IPS-18c (cell line): ENCODE measurements around the gene RNF157.
A peak's percentile ranks its signal among the peaks of the same experiment; 100 is the strongest.
"Not testable (repeated sequence)": the region's sequence is repeated elsewhere in the genome, so short reads cannot be mapped to it uniquely, and the experiment has no call there.

Experiments used
- H3K4me3 ChIP-seq: 2 replicates; pipeline ENCODE4 v1.7.0; 2013; ENCODE audit warnings: low read depth, mild to moderate bottlenecking, low read length, moderate library complexity; ENCODE audit not compliant: insufficient read depth
- H3K9me3 ChIP-seq: one replicate; pipeline ENCODE4 v1.6.1; 2013; ENCODE audit warnings: mild to moderate bottlenecking, low read length, moderate library complexity; ENCODE audit not compliant: control insufficient read depth, insufficient read depth

The RNF157 gene

GRCh38 chr17:76243826-76244679, 3.8 kb upstream of the RNF157 start:
- H3K9me3 ChIP-seq, result no peaks in the 10 kb centered on the region
- no peak overlapping the region for H3K4me3 ChIP-seq

GRCh38 chr17:76241691-76242255, 1.5 kb upstream of the RNF157 start:
- H3K4me3 ChIP-seq, result no peak overlapping the region

GRCh38 chr17:76241204-76241538, 878 bp upstream of the RNF157 start:
- Histone ChIP-seq H3K9me3 (no peaks in the 10 kb centered on the region), H3K4me3 (peak overlapping the region; percentile 63)

More at GRCh38 chr17:76241691-76242255, 1.5 kb upstream of the RNF157 start:
- H3K9me3 ChIP-seq, result no peaks in the 10 kb centered on the region

- H3K9me3 ChIP-seq, result no peaks in the 10 kb centered on the region
- peak overlapping the region; percentile 53 for H3K4me3 ChIP-seq
Observed at GRCh38 chr17:76239538-76240274, 587 bp downstream of the RNF157 start.

- H3K4me3 ChIP-seq, result no peak overlapping the region
Observed at GRCh38 chr17:76238847-76239537, 1.3 kb downstream of the RNF157 start.

GRCh38 chr17:76237859-76238313, 2.4 kb downstream of the RNF157 start:
- Histone ChIP-seq H3K4me3 (no peak overlapping the region), H3K9me3 (no peaks in the 10 kb centered on the region)

More at GRCh38 chr17:76238847-76239537, 1.3 kb downstream of the RNF157 start:
- H3K9me3 ChIP-seq, result no peaks in the 10 kb centered on the region

- H3K4me3 ChIP-seq, result no peak overlapping the region
- H3K9me3 ChIP-seq, result no peaks in the 10 kb centered on the region
Observed at GRCh38 chr17:76236603-76237002, 3.7 kb downstream of the RNF157 start.

GRCh38 chr17:76235883-76236282, 4.4 kb downstream of the RNF157 start:
- Histone ChIP-seq H3K4me3 (no peak overlapping the region), H3K9me3 (no peaks in the 10 kb centered on the region)

GRCh38 chr17:76234354-76234679, 6.0 kb downstream of the RNF157 start:
- Histone ChIP-seq H3K4me3 (no peak overlapping the region), H3K9me3 (no peaks in the 10 kb centered on the region)

GRCh38 chr17:76233588-76234353, 6.5 kb downstream of the RNF157 start:
- Histone ChIP-seq H3K4me3 (no peak overlapping the region), H3K9me3 (no peaks in the 10 kb centered on the region)

- Histone ChIP-seq H3K9me3 (no peaks in the 10 kb centered on the region), H3K4me3 (no peak overlapping the region)
Observed at GRCh38 chr17:76232342-76232741, 8.0 kb downstream of the RNF157 start.

- not testable (repeated sequence) for H3K4me3 ChIP-seq, H3K9me3 ChIP-seq
Observed at GRCh38 chr17:76226749-76227148, 13.5 kb downstream of the RNF157 start.

GRCh38 chr17:76225373-76226086, 14.8 kb downstream of the RNF157 start:
- H3K9me3 ChIP-seq, H3K4me3 ChIP-seq: not testable (repeated sequence)

- no peaks in the 10 kb centered on the region for H3K9me3 ChIP-seq
- no peak overlapping the region for H3K4me3 ChIP-seq
Observed at GRCh38 chr17:76223802-76224201, 16.5 kb downstream of the RNF157 start.

- Histone ChIP-seq H3K9me3 (no peaks in the 10 kb centered on the region), H3K4me3 (no peak overlapping the region)
Observed at GRCh38 chr17:76219670-76220383, 20.5 kb downstream of the RNF157 start.

GRCh38 chr17:76217081-76217480, 23.2 kb downstream of the RNF157 start:
- Histone ChIP-seq H3K4me3 (no peak overlapping the region), H3K9me3 (no peaks in the 10 kb centered on the region)
